ENCODE results near the gene PCDHGB4.
"Not testable (repeated sequence)": the region's sequence is repeated elsewhere in the genome, so short reads cannot be mapped to it uniquely, and the experiment has no call there.

PCDHGB4 gene

DNA sequence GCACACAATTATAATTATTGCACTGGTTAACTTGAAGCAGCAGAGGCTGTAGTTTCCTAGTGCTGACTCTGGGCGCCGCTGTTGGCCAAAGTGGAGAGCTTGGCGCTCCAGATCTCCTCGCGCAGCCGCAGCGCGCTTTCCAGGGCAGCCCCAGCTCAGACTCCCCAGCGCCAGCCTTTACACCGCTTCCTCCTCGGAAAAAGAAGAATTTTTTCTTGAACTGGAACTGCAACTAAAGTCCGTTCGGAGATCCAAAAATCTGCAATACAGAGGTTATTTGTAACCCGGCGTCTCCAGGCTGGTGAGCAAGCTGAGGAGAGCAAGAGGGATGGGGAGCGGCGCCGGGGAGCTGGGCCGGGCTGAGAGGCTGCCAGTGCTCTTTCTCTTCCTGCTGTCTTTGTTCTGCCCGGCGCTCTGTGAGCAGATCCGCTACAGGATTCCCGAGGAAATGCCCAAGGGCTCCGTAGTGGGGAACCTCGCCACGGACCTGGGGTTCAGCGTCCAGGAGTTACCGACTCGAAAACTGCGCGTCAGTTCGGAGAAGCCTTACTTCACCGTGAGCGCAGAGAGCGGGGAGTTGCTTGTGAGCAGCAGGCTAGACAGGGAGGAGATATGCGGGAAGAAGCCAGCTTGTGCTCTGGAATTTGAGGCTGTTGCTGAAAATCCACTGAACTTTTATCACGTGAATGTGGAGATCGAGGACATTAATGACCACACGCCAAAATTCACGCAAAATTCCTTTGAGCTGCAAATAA lies at the start of gene PCDHGB4:
TSS of gene PCDHGB4 (plus strand) at position 142 of the 755 bp plus-strand sequence. CDS start at position 329, 187 bp downstream.
- peak; percentile 41 for DNase-seq

GRCh38 chr5:141338538-141339306 lies 48.8 kb upstream of the PCDHGB4 start, which contains the start of gene PCDHGA2:
TSS of gene PCDHGA2 (plus strand) at chr5:141338760.
- DNase-seq: peak; percentile 11

DNA sequence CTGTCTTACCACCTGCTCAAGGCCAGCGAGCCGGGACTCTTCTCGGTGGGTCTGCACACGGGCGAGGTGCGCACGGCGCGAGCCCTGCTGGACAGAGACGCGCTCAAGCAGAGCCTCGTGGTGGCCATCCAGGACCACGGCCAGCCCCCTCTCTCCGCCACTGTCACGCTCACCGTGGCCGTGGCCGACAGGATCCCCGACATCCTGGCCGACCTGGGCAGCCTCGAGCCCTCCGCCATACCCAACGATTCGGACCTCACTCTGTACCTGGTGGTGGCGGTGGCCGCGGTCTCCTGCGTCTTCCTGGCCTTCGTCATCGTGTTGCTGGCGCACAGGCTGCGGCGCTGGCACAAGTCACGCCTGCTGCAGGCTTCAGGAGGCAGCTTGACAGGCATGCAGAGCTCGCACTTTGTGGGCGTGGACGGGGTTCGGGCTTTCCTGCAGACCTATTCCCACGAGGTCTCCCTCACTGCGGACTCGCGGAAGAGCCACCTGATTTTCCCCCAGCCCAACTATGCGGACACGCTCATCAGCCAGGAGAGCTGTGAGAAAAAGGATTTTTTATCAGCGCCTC lies 46.6 kb upstream of the PCDHGB4 start:
- not testable (repeated sequence) for DNase-seq

GRCh38 chr5:141342773-141343172 lies 44.7 kb upstream of the PCDHGB4 start:
- no peak for DNase-seq

DNA sequence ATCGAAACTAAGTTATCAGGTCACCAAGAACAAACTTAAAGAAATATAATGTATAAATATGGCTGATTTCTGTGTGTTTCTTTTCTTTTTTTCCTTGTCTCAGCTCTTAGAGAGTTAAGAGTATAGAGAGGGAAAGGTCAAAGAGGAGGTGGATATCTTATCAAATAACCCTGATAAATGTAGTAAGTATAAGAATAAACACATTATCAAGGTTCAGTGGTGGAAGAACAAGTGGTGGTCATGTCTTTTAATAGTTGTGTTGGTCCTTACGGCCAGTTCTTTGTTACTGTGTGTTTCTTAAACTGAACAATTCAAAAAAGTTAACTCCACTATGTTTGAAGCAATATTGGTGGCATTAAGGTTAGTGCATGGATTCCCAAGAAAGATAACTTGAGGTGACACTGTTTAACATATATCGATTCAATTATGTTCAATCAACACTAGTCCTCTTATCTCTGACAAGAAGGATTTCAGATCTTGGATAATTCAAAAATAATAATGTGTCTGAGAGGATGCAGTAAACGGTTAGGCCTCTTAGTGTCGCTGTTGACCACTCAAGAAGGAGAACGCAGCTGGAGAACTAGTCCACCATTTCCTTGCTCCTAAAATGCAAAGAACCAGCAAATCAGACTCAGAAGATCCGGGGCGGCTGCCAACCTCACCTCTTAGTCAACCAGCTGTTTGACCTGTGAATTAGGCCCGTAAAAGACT lies 44.1 kb upstream of the PCDHGB4 start, which contains the start of gene PCDHGA3:
TSS of gene PCDHGA3 (plus strand) at position 588 of the 711 bp plus-strand sequence. CDS start 205 bp downstream, outside the sequence.
- DNase-seq: peak; percentile 14

DNA sequence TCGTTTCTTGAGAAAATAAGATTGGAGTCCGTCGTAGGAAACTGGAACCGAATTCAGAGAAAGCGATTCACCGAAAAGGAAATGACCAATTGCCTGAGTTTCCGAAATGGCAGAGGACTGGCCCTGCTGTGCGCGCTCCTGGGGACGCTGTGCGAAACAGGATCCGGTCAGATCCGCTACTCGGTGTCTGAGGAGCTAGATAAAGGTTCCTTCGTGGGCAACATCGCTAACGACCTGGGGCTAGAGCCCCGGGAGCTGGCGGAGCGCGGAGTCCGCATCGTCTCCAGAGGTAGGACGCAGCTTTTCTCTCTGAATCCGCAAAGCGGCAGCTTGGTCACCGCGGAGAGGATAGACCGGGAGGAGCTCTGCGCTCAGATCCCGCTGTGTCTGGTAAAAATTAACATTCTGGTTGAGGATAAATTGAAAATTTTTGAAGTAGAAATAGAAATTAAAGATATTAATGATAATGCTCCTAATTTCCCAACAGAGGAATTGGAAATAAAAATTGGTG lies 43.5 kb upstream of the PCDHGB4 start:
- no peak for DNase-seq

- no peak for DNase-seq
Observed at GRCh38 chr5:141345327-141345726, 42.2 kb upstream of the PCDHGB4 start.

GRCh38 chr5:141346017-141346416 lies 41.5 kb upstream of the PCDHGB4 start:
- not testable (repeated sequence) for DNase-seq

- DNase-seq: peak; percentile 48
Observed at GRCh38 chr5:141349917-141350619, 37.4 kb upstream of the PCDHGB4 start, which contains the start of gene PCDHGB1. TSS of gene PCDHGB1 (plus strand) at chr5:141350099. CDS start at chr5:141350261, 162 bp downstream.

DNA sequence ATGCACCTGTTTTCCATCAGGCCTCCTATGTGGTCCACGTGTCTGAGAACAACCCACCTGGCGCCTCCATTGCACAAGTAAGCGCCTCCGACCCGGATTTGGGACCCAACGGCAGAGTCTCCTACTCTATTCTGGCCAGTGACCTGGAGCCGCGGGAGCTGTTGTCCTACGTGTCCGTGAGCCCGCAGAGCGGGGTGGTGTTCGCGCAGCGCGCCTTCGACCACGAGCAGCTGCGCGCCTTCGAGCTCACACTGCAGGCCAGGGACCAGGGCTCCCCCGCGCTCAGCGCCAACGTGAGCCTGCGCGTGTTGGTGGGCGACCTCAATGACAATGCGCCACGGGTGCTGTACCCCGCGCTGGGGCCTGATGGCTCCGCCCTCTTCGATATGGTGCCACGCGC lies 35.9 kb upstream of the PCDHGB4 start:
- DNase-seq: no peak

GRCh38 chr5:141354900-141355469 lies 32.5 kb upstream of the PCDHGB4 start, which contains the start of gene PCDHGA4:
TSS of gene PCDHGA4 (plus strand) at chr5:141355021. CDS start at chr5:141355108, 87 bp downstream.
- DNase-seq: peak; percentile 15

- DNase-seq: no peak
Observed at GRCh38 chr5:141355641-141356040, 31.9 kb upstream of the PCDHGB4 start.

- DNase-seq: no peak
Observed at GRCh38 chr5:141356133-141356532, 31.4 kb upstream of the PCDHGB4 start.

DNA sequence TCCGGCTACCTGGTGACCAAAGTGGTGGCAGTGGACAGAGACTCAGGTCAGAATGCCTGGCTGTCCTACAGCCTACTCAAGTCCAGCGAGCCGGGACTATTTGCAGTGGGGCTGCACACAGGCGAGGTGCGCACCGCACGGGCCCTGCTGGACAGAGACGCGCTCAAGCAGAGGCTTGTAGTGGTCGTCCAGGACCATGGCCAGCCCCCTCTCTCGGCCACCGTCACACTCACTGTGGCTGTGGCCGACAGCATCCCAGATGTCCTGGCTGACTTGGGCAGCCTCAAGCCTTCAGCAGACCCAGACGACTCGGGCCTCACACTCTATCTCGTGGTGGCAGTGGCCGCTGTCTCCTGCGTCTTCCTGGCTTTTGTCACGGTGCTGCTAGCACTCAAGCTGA lies 30.5 kb upstream of the PCDHGB4 start:
- no peak for DNase-seq

GRCh38 chr5:141359790-141360426 lies 27.6 kb upstream of the PCDHGB4 start, which contains the start of gene PCDHGB2:
TSS of gene PCDHGB2 (plus strand) at chr5:141359994. CDS start at chr5:141360136, 142 bp downstream.
- peak; percentile 46 for DNase-seq

DNA sequence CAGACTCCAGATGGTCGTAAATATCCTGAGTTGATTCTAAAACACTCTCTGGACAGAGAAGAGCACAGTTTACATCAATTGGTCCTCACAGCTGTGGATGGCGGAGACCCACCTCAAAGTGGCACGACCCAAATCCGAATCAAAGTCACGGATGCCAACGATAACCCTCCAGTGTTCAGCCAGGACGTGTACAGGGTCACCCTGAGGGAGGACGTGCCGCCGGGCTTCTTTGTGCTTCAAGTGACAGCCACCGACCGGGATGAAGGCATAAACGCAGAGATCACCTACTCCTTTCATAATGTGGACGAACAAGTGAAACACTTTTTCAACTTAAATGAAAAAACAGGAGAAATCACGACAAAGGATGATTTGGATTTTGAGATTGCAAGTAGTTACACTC lies 26.8 kb upstream of the PCDHGB4 start:
- no peak for DNase-seq

GRCh38 chr5:141362719-141363118 lies 24.8 kb upstream of the PCDHGB4 start:
- DNase-seq: no peak

GRCh38 chr5:141363952-141364660 lies 23.4 kb upstream of the PCDHGB4 start, which contains the start of gene PCDHGA5:
TSS of gene PCDHGA5 (plus strand) at chr5:141364162. CDS start at chr5:141364331, 169 bp downstream.
- DNase-seq: no peak

DNA sequence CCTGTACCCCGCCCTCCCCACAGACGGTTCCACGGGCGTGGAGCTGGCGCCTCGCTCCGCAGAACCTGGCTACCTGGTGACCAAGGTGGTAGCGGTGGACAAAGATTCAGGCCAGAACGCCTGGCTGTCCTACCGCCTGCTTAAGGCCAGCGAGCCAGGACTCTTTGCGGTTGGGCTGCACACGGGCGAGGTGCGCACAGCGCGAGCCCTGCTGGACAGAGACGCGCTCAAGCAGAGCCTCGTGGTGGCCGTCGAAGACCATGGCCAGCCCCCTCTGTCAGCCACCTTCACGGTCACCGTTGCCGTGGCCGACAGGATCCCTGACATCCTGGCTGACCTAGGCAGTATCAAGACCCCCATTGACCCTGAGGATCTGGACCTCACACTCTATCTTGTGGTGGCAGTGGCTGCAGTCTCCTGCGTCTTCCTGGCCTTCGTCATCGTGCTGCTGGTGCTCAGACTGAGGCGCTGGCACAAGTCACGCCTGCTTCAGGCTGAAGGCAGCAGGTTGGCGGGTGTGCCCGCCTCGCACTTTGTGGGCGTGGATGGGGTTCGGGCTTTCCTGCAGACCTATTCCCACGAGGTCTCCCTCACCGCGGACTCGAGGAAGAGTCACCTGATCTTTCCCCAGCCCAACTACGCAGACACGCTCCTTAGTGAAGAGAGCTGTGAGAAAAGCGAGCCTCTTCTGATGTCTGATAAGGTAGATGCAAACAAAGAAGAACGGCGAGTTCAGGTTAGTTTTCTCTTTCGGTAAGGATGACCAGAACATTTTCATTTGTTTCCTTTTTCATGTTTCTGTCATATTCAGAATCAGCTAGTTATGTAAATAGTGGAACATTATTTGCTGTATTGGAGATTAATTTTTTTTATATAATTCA lies 21.2 kb upstream of the PCDHGB4 start:
- no peak for DNase-seq
